A549 treated with Hydrocortisone at 1 μM for 4 hours (cell line): ENCODE results near the gene LRRC4B. TPM values are rescaled to one million over a fixed set of nuclear protein-coding genes. Genes with fewer than 3 reads are reported as not detected.

Experiments
- total RNA-seq: library from RNA; stranded (reverse); fragments of 200-300 nt; extraction: Qiagen RNA extraction; gene quantifications from 5 replicates; pipeline ENCODE4 v1.2.3, GENCODE V29; 2022

LRRC4B gene, protein sequence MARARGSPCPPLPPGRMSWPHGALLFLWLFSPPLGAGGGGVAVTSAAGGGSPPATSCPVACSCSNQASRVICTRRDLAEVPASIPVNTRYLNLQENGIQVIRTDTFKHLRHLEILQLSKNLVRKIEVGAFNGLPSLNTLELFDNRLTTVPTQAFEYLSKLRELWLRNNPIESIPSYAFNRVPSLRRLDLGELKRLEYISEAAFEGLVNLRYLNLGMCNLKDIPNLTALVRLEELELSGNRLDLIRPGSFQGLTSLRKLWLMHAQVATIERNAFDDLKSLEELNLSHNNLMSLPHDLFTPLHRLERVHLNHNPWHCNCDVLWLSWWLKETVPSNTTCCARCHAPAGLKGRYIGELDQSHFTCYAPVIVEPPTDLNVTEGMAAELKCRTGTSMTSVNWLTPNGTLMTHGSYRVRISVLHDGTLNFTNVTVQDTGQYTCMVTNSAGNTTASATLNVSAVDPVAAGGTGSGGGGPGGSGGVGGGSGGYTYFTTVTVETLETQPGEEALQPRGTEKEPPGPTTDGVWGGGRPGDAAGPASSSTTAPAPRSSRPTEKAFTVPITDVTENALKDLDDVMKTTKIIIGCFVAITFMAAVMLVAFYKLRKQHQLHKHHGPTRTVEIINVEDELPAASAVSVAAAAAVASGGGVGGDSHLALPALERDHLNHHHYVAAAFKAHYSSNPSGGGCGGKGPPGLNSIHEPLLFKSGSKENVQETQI
- total RNA-seq, result 0.21 to 0.58 TPM (median 0.47 TPM) in 5 replicates

DNA sequence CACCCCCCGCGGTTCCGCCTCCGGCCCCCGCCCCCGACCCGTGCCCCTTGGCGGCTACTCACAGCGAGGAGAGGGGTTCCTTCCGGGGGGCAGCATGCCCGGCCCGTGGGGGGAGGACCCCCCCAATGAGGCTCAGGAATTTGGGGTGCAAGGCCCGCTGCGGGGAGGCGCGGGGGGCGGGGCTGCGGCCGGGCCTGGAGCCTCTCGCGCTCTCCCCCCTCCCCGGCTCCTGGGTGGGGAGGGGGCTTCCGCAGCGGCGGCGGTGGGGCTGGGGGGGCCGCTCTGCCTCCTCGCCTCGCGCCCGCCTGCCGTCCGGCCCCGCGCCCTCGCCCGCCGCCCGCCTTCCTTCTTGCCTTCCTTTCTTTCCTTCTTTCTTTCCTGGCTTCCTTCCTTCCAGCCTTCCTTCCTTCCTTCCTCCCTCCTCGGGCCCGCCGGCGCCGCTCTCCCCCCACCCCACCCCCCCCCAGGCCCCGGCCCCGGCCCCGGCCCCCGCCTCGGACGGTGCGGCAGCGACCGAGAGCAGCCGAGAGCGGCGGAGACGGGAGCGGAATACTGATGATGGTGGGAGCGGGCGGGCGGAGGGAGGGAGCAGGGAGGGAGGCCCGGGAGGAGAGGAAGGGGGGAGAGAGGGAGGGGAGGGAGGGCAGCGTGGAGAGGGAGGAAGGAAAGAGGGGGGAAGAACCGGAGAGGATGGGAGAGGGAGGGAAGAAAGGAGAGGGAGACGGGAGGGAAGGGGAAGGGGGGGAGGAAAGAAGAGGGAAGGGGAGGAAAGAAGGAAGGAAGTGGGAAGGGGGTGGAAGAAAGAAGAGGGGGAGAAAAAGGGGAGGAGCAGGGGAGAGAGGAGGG, at the start of gene LRRC4B:
LRRC4B (minus strand) TSS at position 554 of the 846 bp plus-strand sequence. CDS start 19,597 bp downstream, outside the sequence.

GRCh38 chr19:50513746-50514345, 54.4 kb downstream of the LRRC4B start, which contains the start of gene ASPDH:
TSS of gene ASPDH (minus strand) at chr19:50513913. CDS start at chr19:50513823, 90 bp downstream.

DNA sequence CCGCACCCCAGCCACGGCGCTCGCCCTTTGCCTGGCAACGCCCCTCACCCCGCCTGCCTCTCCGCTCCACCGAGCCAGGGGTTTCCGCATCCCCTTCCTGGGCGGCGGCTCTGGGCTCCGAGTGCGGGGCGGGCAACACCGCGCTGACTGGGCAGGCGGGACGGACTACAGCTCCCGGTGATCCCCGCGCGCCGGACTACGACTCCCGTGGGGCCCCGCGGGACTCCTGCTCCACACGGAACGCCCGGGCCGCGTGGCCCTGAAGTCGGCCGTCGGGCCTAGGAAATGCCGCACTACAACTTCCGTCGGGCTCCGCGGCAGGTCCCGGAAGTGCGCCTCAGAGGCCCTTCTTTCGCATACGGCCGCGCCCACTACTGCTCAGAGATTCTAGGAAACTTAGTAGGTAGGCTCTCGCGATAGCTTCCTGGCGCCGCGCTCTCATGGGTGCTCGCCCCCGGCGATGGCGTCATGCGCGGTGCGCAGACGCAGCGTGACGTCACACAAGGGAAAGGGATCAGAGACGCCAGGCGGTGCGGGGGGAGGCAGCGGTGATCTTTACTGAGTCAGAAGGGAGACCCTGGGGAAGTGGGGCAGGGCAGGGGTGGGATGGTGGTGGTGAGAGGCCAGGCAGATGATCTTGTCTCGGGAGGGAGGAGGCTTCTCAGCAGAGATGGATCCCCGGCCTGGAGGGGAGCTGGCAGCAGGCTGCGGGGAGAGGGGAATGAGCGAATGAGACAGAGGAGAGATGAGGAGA, 57.0 kb downstream of the LRRC4B start, which contains the start of gene JOSD2:
JOSD2 (minus strand) TSS at position 123 of the 754 bp plus-strand sequence. CDS start 760 bp downstream, outside the sequence.

GRCh38 chr19:50476224-50476906, 91.9 kb downstream of the LRRC4B start, which contains the start of the genes EMC10 and GARIN5A:
TSS of gene EMC10 (plus strand) at chr19:50476507. CDS start at chr19:50476545, 38 bp downstream.
TSS of gene GARIN5A (minus strand) at chr19:50476848. CDS start at chr19:50476388, 460 bp downstream.

Other genes starting within 250 kb of the LRRC4B start
- gene KCNC3, start 239.1 kb downstream of the LRRC4B start, total RNA-seq, result 1.2 to 1.4 TPM (median 1.4 TPM) in 5 replicates
- 0.65 to 1.3 TPM (median 0.76 TPM) in 5 replicates for gene NAPSA, start 202.8 kb downstream of the LRRC4B start, total RNA-seq
- 62.6 to 80.7 TPM (median 75.0 TPM) in 5 replicates for gene NR1H2, start 192.0 kb downstream of the LRRC4B start, total RNA-seq
- 52.2 to 73.0 TPM (median 71.5 TPM) in 5 replicates for gene POLD1, start 184.1 kb downstream of the LRRC4B start, total RNA-seq
- 0.17 to 0.40 TPM (median 0.21 TPM) in 5 replicates for gene SPIB, start 149.5 kb downstream of the LRRC4B start, total RNA-seq
- gene MYBPC2, start 135.5 kb downstream of the LRRC4B start, total RNA-seq, result 0.02 TPM in 1 of 5 replicates, not detected in the others
- gene EMC10, start 91.9 kb downstream of the LRRC4B start, total RNA-seq, result 112 to 152 TPM (median 149 TPM) in 5 replicates
- gene GARIN5A, start 91.6 kb downstream of the LRRC4B start, total RNA-seq, result 1.4 to 2.5 TPM (median 2.2 TPM) in 5 replicates
- gene JOSD2, start 57.2 kb downstream of the LRRC4B start, total RNA-seq, result 46.9 to 86.8 TPM (median 81.8 TPM) in 5 replicates
- gene ASPDH, start 54.5 kb downstream of the LRRC4B start, total RNA-seq, result not detected in 5 replicates
- gene SYT3, start 71.4 kb upstream of the LRRC4B start, total RNA-seq, result 0.30 to 0.71 TPM (median 0.56 TPM) in 5 replicates
- gene C19orf81, start 81.0 kb upstream of the LRRC4B start, total RNA-seq, result 2.7 to 10.9 TPM (median 10.0 TPM) in 5 replicates
- 0.03 to 0.68 TPM (median 0.18 TPM) in 5 replicates for gene SHANK1, start 151.4 kb upstream of the LRRC4B start, total RNA-seq
- gene CLEC11A, start 154.9 kb upstream of the LRRC4B start, total RNA-seq, result 4.9 to 10.7 TPM (median 9.7 TPM) in 5 replicates
- gene GPR32, start 202.0 kb upstream of the LRRC4B start, total RNA-seq, result not detected in 5 replicates
- not detected in 5 replicates for gene ACP4, start 222.0 kb upstream of the LRRC4B start, total RNA-seq